Kidney (tissue), 14 donors: ENCODE results near the gene WDFY4. TPM values are rescaled to one million over a fixed set of nuclear protein-coding genes. Genes with fewer than 3 reads are reported as not detected.

Source experiments
- DNase-seq, 5 donors: peaks; one replicate each; pipeline ENCODE4 v3.0.0-alpha.2; 2013 to 2020
- FAIRE-seq: peaks from 2 replicates; lab custom pipeline; 2012; peaks lifted over from hg19 to GRCh38; lab: Jason Lieb, UNC
- H3K27ac ChIP-seq, 2 donors: one replicate each; pipeline ENCODE4 v1.7.0; 2013; ENCODE audit warnings: low read depth in 2 of 2, low read length in 2 of 2, inconsistent platforms in 1 of 2
- H3K27me3 ChIP-seq: one replicate; pipeline ENCODE4 v1.7.1; 2013; ENCODE audit warnings: low read length, inconsistent platforms; ENCODE audit not compliant: control insufficient read depth, insufficient read depth
- H3K36me3 ChIP-seq, 3 donors: one replicate each; pipeline versions ENCODE4 v1.7.0 to v1.7.1; 2013; ENCODE audit warnings: low read length in 3 of 3, control low read depth in 1 of 3, inconsistent platforms in 1 of 3; ENCODE audit not compliant: insufficient read depth in 3 of 3, control insufficient read depth in 2 of 3
- H3K4me1 ChIP-seq, 3 donors: one replicate each; pipeline versions ENCODE4 v1.7.0 to v1.7.1; 2013; ENCODE audit warnings: low read length in 3 of 3, inconsistent platforms in 1 of 3, low read depth in 1 of 3; ENCODE audit not compliant: control insufficient read depth in 2 of 3, insufficient read depth in 2 of 3
- H3K4me3 ChIP-seq, 3 donors: one replicate each; pipeline versions ENCODE4 v1.7.0 to v1.8.1; 2013; ENCODE audit warnings: low read length in 3 of 3, control low read depth in 1 of 3, inconsistent platforms in 1 of 3
- H3K9ac ChIP-seq, 3 donors: one replicate each; pipeline versions ENCODE4 v1.7.0 to v1.7.1; 2013; ENCODE audit warnings: low read length in 3 of 3, control low read depth in 1 of 3, inconsistent platforms in 1 of 3
- H3K9me3 ChIP-seq, 3 donors: one replicate each; pipeline versions ENCODE4 v1.7.0 to v1.7.1; 2013; ENCODE audit warnings: low read length in 3 of 3, control low read depth in 1 of 3, inconsistent platforms in 1 of 3; ENCODE audit not compliant: control insufficient read depth in 2 of 3, insufficient read depth in 1 of 3
- CTCF ChIP-seq: IDR thresholded peaks from 3 replicates; pipeline ENCODE4 v1.5.1; 2012; ENCODE audit warnings: mild to moderate bottlenecking, moderate library complexity, borderline replicate concordance; ENCODE audit not compliant: insufficient read depth; ENCODE audit errors: extremely low read depth
- intact Hi-C: fragments of 100-400 bp; cut with DNase I; formaldehyde crosslinking; loops from one replicate; pipeline ENCODE4 v1.11.1; 2022
- polyA plus RNA-seq: library from polyadenylated mRNA; stranded (reverse); fragments of 350-450 nt; fragmentation: Illumina TruSeq; extraction: RNeasy Lipid Tissue Mini Kit (QIAGEN cat#74804); gene quantifications from one replicate; pipeline ENCODE4 v1.2.3, GENCODE V29; 2014; ENCODE audit warnings: low read depth, low replicate concordance; ENCODE audit not compliant: insufficient read depth
- total RNA-seq: library from RNA; stranded (reverse); fragmentation: NEBNext Ultra II Directional; extraction: Animal tissue kit (Norgen Biotek cat#: 25700); gene quantifications from one replicate; pipeline ENCODE4 v1.2.1, GENCODE V29; 2021
- donor health status: control.
- donor health status: control.
- donor health status: control.
- donor health status: control.
- donor health status: control.
- donor health status: DM: yes; HTN: yes; CAD: no.
- donor health status: Normal renal cell carcinoma (clear cell type).

Gene WDFY4
- total and polyA plus RNA-seq, 2 donors from 2014 or later: 1.7 to 13.3 TPM

GRCh38 chr10:48683424-48683823 is 1.2 kb upstream of the WDFY4 start:
- no peaks in the 10 kb centered on the region for H3K9me3 ChIP-seq
- H3K36me3 ChIP-seq: no peaks in the 10 kb centered on the region
- intact Hi-C loops: no loop called here
- H3K27ac ChIP-seq: no peak overlapping the region
- DNase-seq (no peak), FAIRE-seq (no peak)
- no peaks in the 10 kb centered on the region for H3K4me1 ChIP-seq
- H3K27me3 ChIP-seq: no peaks in the 10 kb centered on the region
- TF ChIP-seq CTCF: no peak
- H3K9ac ChIP-seq: no peak overlapping the region
- H3K4me3 ChIP-seq: no peak overlapping the region

- FAIRE-seq: no peak
- Histone ChIP-seq H3K4me1 (no peaks in the 10 kb centered on the region), H3K36me3 (no peaks in the 10 kb centered on the region), H3K27ac (no peak overlapping the region), H3K9me3 (no peaks in the 10 kb centered on the region), H3K4me3 (no peak overlapping the region), H3K9ac (no peak overlapping the region), H3K27me3 (no peaks in the 10 kb centered on the region)
- DNase-seq: peak in 2 of 5 donors; percentile 23 to 53
- no peak for TF ChIP-seq CTCF
- intact Hi-C loops: no loop called here
Observed at GRCh38 chr10:48683868-48684267, 805 bp upstream of the WDFY4 start.

- TF ChIP-seq CTCF: no peak
- no peaks in the 10 kb centered on the region for H3K9me3 ChIP-seq
- FAIRE-seq (no peak), DNase-seq (no peak)
- intact Hi-C loops: no loop called here
- H3K36me3 ChIP-seq: no peaks in the 10 kb centered on the region
- H3K9ac ChIP-seq: no peak overlapping the region
- no peaks in the 10 kb centered on the region for H3K27me3 ChIP-seq
- no peaks in the 10 kb centered on the region for H3K4me1 ChIP-seq
- H3K27ac ChIP-seq: no peak overlapping the region
- no peak overlapping the region for H3K4me3 ChIP-seq
Observed at GRCh38 chr10:48684463-48684791, 246 bp upstream of the WDFY4 start.

GRCh38 chr10:48685731-48686130 is 1.1 kb downstream of the WDFY4 start:
- no peak for TF ChIP-seq CTCF
- no peaks in the 10 kb centered on the region for H3K27me3 ChIP-seq
- no peak overlapping the region for H3K9ac ChIP-seq
- H3K36me3 ChIP-seq: no peaks in the 10 kb centered on the region
- no peak overlapping the region for H3K4me3 ChIP-seq
- no peak for FAIRE-seq
- H3K9me3 ChIP-seq: no peaks in the 10 kb centered on the region
- no peak for DNase-seq
- intact Hi-C loops: no loop called here
- H3K4me1 ChIP-seq: no peaks in the 10 kb centered on the region
- H3K27ac ChIP-seq: no peak overlapping the region
